Activated CD4-positive, alpha-beta T cell treated with anti-CD3 and anti-CD28 coated beads, Interleukin-2, Interleukin-4, amounts not matched to agents 100 ng/mL and 50 ng/mL, durations not matched to agents 16 hours and 8 hours (primary cell): ENCODE measurements around the gene IL26.
"Not testable (repeated sequence)": the region's sequence is repeated elsewhere in the genome, so short reads cannot be mapped to it uniquely, and the experiment has no call there.

Experiments
- DNase-seq: peaks from one replicate; pipeline ENCODE4 v3.0.0-alpha.2; 2020; ENCODE audit warnings: low spot score

The IL26 gene

GRCh38 chr12:68240079-68240478 lies 14.5 kb upstream of the IL26 start:
- DNase-seq, result peak; percentile 60

GRCh38 chr12:68239309-68239982 lies 13.8 kb upstream of the IL26 start:
- no peak for DNase-seq

GRCh38 chr12:68237619-68238018 lies 12.0 kb upstream of the IL26 start:
- DNase-seq, result no peak

GRCh38 chr12:68237078-68237477 lies 11.5 kb upstream of the IL26 start:
- DNase-seq, result no peak

DNA sequence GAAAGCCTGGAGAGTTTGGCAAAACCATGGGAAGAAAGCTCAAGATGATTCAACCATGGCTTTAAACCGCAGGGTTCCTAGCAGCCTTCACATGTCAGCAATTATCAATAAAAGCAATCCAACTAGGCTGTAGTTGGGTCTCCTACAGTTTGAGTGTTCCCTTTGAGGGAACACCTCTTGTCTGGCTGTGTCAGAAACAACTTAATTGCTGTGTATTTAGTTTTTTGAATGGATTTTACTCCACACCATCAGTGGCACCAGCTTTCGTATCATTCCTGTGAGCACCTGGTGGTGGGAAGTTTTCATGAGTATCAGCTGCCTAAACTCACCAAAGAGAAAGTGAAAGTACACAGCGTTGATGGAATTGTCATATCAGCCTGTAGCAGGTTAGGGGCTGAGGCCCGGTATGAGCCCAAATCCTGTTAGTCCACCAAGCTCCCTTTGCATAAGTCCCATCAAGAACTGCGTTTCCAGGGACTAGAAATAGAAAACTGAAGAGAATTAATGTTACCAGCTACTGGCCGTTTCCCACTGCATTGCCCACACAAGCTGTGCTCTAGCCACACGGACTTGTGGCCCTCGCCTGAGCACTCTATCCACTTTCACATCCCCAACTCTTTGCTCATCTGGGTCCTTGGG lies 10.9 kb upstream of the IL26 start:
- DNase-seq, result peak; percentile 75

- no peak for DNase-seq
These were observed 10.0 kb upstream of the IL26 start for GRCh38 chr12:68235576-68235975.

GRCh38 chr12:68234140-68234539 lies 8.5 kb upstream of the IL26 start:
- DNase-seq, result no peak

GRCh38 chr12:68233498-68233897 lies 7.9 kb upstream of the IL26 start:
- DNase-seq, result no peak

DNA sequence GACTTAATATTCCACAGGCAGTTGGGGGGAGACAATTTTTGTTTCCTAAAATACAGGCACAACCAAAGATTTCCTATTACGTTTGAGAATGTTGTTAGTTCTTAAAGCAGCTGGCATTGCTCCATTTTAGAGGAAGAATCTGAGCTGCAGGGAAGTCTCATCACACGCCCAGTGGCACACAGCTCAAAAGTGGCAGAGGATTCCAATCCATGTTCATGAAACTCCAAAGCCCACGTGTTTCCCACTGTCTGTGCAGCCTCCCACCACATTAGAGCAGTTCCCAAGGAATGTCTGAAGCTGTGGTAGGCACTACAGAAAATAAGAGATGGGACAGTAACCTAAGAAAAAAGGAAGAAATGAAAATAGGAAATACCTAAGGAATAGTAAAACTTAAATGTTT lies 6.1 kb upstream of the IL26 start:
- DNase-seq, result no peak

GRCh38 chr12:68231229-68231628 lies 5.6 kb upstream of the IL26 start:
- peak; percentile 43 for DNase-seq

DNA sequence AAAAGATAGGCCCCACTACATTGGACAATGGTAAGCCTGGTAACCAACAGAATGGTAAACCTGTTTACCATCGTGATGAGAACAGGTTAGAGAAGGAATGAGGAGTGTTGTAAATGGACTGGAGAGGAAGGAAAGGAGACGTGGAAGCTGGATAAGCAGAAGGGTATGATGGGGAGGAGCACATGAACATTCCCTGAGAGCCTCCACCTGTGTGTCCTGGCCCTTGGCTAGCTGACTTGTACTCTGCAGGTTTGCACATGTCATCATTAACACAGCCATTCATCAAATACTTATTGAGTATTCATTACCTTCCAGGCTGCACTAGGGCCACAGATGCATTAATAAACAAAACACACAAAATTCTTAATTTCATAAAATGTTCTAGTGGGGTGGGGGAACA lies 4.3 kb upstream of the IL26 start:
- no peak for DNase-seq

DNA sequence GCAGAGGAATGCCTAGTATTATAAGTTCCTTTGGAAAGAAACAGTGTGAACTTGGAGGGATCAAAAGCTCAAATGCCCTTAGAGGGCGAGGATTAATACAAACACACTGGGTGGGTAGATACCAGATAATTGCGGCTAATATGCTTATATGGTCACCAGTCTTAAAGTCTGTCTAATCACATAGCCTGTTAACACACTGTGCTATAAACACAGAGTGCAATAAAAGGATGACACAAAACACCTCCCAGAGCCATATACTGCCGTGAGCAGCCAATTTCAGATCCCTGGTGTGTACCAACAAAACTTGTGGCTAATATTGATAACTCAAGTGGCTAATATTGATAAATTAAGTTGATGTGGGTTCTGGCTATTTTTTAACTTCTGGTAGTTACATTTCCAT lies 1.7 kb upstream of the IL26 start:
- no peak for DNase-seq

- DNase-seq, result no peak
These were observed 861 bp downstream of the IL26 start for GRCh38 chr12:68224613-68225285.

- DNase-seq, result peak; percentile 84
These were observed 2.4 kb downstream of the IL26 start for GRCh38 chr12:68223067-68223747.

GRCh38 chr12:68222326-68222725 lies 3.3 kb downstream of the IL26 start:
- DNase-seq, result no peak

DNA sequence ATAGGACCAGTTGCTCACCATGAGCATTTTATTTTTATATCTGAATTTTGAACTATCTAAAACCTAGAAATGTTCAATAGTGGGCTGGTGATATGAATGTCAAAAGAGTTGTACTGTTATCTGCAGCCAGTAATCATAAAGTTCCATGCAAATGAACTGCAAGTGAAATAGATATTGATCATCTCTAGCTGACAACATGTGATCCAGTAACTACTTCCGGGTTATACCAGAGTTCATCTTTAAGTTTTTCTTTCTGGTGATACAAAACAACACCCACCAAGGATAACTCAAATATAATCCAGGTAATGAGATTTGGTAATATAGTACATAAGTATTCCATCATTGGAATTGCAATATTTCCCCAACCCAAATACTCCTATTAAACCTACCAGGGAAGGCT lies 4.1 kb downstream of the IL26 start:
- DNase-seq, result no peak

DNA sequence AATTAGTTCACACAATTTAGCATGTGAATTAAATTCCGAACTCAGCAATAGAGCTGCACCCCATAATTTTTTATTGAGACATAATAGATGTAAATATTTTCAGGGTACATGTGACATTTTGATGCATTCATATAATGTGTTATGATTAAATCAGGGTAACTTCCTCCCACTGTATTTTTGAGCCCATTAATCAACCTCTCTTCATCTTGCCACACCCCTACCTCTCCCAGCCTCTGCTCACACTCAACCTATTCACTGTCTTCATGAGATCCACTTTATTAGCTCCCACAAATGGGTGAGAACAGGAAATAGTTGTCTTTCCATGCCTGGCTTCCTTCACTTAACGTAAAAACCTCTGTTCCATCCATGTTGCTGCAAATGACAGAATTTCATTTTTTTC lies 14.7 kb downstream of the IL26 start:
- no peak for DNase-seq

GRCh38 chr12:68209048-68209728 lies 16.4 kb downstream of the IL26 start:
- DNase-seq, result not testable (repeated sequence)

GRCh38 chr12:68207276-68207675 lies 18.3 kb downstream of the IL26 start:
- DNase-seq, result no peak

- DNase-seq, result no peak
These were observed 19.2 kb downstream of the IL26 start for GRCh38 chr12:68206446-68206845.

DNA sequence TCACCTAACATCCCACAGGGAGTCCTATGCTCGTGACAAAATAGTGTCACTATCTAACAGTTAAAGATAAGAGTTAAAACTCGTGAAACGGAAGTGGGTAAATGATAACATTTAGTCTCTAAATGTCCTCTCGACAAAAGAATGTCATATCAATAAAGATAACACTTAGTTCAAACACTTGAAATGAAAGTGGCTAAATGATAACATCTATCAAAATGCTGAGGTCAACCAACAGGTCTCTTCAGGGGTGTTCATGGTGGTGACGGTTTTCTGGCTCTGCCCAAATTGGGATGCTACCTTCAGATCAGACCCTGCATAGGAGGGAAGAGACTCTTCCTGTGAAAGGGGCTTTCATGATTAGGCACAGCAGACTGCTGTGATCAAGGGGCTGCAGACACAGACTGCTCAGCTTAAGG lies 22.1 kb downstream of the IL26 start:
- peak; percentile 55 for DNase-seq

DNA sequence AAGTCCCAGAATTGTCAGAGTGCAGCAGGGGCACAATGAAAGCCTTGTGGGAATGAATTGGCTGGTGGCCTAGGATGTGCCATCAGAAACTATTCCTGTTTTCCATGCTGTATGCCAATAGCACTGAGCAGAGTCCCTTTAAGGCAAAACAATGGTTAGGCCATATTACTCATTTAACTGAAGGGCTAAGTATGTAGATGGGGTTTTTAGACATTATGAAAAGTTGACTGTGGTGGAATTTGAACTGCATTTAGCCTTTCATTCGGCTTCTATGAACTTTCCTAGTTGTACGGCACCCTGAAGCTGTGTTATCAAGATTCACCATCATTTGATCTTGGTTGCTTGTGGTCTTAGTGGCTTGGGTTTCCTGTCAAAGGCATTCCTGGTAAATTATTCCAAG lies 24.8 kb downstream of the IL26 start:
- DNase-seq, result no peak
